Peyer's patch (tissue), 4 donors: ENCODE data around the gene ZNF562.

ENCODE experiments used
- POLR2A ChIP-seq, 2 donors: fragments of 450-650 bp; IDR thresholded peaks; one replicate each; pipeline ENCODE4 v1.5.1; 2017; ENCODE audit warnings: antibody characterized with exemption in 2 of 2, mild to moderate bottlenecking in 2 of 2, moderate library complexity in 2 of 2
- TF ChIP-seq, protein P1 (sequence below), 6 experiments: fragments of 450-650 bp in 4 of 6; fragments of 200-600 bp in 2 of 6; sonication (generic) in 1 of 6; IDR thresholded peaks; one replicate each; pipeline ENCODE4 v1.5.1; 2017 to 2019; ENCODE audit warnings: antibody characterized with exemption in 6 of 6, mild to moderate bottlenecking in 3 of 6, moderate library complexity in 1 of 6

DNA sequence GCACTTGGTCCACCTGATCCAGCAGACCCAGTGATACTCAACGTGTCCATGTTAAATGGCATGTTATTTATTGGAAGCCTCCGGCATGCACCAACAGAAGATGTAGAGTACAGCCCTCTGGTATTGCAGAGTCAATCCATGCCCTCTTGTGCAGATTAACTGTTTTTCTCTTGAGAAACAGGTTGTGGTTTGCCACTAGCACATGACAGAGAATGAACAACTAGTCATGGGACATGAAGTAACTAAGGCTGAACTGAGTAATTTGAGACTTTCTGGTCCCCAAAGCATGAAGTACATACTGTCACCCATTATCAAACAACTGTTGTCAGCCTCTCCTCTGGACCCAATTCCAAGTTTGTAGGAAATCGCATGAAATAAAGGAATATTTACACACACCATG is 3.2 kb downstream of the ZNF562 start:
- TF ChIP-seq, protein P1, sequence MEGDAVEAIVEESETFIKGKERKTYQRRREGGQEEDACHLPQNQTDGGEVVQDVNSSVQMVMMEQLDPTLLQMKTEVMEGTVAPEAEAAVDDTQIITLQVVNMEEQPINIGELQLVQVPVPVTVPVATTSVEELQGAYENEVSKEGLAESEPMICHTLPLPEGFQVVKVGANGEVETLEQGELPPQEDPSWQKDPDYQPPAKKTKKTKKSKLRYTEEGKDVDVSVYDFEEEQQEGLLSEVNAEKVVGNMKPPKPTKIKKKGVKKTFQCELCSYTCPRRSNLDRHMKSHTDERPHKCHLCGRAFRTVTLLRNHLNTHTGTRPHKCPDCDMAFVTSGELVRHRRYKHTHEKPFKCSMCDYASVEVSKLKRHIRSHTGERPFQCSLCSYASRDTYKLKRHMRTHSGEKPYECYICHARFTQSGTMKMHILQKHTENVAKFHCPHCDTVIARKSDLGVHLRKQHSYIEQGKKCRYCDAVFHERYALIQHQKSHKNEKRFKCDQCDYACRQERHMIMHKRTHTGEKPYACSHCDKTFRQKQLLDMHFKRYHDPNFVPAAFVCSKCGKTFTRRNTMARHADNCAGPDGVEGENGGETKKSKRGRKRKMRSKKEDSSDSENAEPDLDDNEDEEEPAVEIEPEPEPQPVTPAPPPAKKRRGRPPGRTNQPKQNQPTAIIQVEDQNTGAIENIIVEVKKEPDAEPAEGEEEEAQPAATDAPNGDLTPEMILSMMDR (IDR thresholded peaks at IDR 0.05) = no peak
- no peak for TF ChIP-seq POLR2A (IDR thresholded peaks at IDR 0.05)
